HG02678 (cell line): Measurements from ENCODE around the gene MAEL.

Experiments used
- ATAC-seq: cut with Tn5 transposase; IDR thresholded peaks from one replicate; pipeline ENCODE4 v1.9.1; 2021; ENCODE audit warnings: mild to moderate bottlenecking, moderate library complexity; ENCODE audit not compliant: unreplicated experiment

The MAEL gene

GRCh38 chr1:166988974-166989515 is at the start of gene MAEL:
Gene MAEL, plus strand, starts transcription at chr1:166989280. Its CDS starts 73 bp downstream, at chr1:166989353.
- ATAC-seq, result no peak

GRCh38 chr1:166939741-166940375 is 49.2 kb upstream of the MAEL start:
- no peak for ATAC-seq

GRCh38 chr1:166944186-166944967 is 44.7 kb upstream of the MAEL start:
- ATAC-seq, result no peak

- no peak for ATAC-seq
Measured at GRCh38 chr1:166947398-166948043, 41.6 kb upstream of the MAEL start.

GRCh38 chr1:166948856-166949350 is 40.2 kb upstream of the MAEL start:
- ATAC-seq, result no peak

GRCh38 chr1:166950156-166950555 is 38.9 kb upstream of the MAEL start:
- ATAC-seq, result no peak

GRCh38 chr1:166951050-166951449 is 38.0 kb upstream of the MAEL start:
- no peak for ATAC-seq

- no peak for ATAC-seq
Measured at GRCh38 chr1:166952002-166952746, 36.9 kb upstream of the MAEL start.

GRCh38 chr1:166953491-166953890 is 35.6 kb upstream of the MAEL start:
- ATAC-seq, result no peak

- no peak for ATAC-seq
Measured at GRCh38 chr1:166956057-166956850, 32.8 kb upstream of the MAEL start.

- no peak for ATAC-seq
Measured at GRCh38 chr1:166956872-166957271, 32.2 kb upstream of the MAEL start.

GRCh38 chr1:166960858-166961474 is 28.1 kb upstream of the MAEL start:
- no peak for ATAC-seq

- peak; percentile 80 for ATAC-seq
Measured at GRCh38 chr1:166969074-166969677, 19.9 kb upstream of the MAEL start.

GRCh38 chr1:166971252-166971651 is 17.8 kb upstream of the MAEL start:
- ATAC-seq, result no peak

GRCh38 chr1:166972193-166972592 is 16.9 kb upstream of the MAEL start:
- no peak for ATAC-seq

GRCh38 chr1:166972826-166973225 is 16.3 kb upstream of the MAEL start:
- no peak for ATAC-seq

- no peak for ATAC-seq
Measured at GRCh38 chr1:166974647-166975345, 14.3 kb upstream of the MAEL start.

GRCh38 chr1:166975361-166976129 is 13.5 kb upstream of the MAEL start, which contains the start of gene ILDR2:
Gene ILDR2, minus strand, starts transcription at chr1:166975540. Its CDS starts 272 bp downstream, at chr1:166975268.
- ATAC-seq, result peak; percentile 74
